HCEC 1CT (cell line): Measurements from ENCODE around the gene PPIL1.

Experiments
- DNase-seq: peaks from one replicate; pipeline ENCODE4 v3.0.0-alpha.2; 2017

Gene PPIL1

DNA sequence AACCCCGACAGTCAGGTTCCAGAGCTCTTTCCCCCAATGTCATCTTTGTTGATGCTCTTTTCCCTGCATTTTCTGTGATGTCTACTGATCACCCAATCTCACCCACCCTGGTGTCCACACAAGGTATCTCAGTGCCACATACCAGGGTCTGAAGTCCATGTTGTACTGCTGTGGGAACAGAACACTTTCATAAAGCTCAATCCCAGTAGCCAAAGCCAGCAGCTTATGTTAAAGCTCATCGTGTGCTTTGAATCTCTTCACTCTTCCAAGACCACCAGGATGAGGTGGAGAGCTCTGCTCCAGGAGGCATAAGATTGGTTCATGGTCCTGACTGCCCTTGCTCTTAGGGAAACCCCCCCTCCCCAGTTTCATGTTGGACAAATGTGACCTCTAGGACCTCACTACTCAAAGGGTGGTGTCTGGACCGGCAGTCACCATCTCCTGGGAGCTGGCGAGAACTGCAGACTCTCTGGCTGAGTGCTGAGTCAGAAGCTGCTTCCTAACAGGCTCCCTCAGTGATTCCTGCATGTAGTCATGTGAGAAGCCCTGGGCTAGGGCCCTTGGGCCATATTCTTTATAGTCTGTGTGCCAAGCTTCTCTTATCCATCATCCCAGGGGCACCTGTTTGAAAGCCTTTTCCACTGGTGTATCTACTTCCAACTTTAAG is 22.0 kb downstream of the PPIL1 start:
- DNase-seq: peak; percentile 91

DNA sequence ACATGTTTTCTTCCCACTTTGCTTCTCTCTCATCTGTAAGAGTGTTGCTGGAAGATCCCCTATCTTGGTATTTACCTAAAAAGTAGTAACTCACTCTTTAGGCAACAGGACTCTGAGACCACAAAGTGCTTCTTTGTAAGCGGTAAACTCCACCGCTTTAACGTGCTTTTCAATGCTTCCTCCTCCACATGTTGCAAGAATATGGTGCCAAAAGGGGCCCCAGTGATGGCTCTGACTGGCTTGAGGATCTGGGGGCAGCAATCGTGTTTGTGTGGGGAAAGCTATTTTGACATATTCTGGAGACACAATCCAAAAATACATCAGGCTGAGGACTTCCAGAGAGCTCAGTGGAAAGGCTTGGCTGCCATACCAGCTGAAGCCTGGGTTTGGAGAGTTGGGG is 23.0 kb downstream of the PPIL1 start:
- no peak for DNase-seq

DNA sequence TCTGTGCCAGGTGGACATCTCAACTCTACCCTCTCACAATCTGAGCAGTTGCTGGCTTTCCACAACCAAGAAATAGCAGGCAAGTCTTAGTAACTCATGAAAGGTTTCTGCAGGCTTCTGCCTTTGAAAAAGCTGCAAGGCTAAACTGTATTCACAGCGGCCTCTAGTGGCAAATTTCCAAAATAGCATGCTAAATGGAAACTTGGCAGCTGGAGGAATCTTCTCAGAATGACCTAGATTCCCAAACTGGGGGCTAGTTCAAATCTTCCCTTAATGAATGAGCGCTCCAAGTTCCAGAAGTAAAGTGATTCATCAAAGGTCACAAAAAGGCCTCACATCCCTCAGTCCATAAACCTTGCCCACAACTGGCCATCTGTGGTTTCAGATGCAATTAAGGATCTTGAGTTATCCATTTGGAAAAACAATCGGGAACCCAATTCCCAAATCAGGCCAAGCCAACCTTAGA is 23.4 kb downstream of the PPIL1 start:
- DNase-seq: peak; percentile 81

DNA sequence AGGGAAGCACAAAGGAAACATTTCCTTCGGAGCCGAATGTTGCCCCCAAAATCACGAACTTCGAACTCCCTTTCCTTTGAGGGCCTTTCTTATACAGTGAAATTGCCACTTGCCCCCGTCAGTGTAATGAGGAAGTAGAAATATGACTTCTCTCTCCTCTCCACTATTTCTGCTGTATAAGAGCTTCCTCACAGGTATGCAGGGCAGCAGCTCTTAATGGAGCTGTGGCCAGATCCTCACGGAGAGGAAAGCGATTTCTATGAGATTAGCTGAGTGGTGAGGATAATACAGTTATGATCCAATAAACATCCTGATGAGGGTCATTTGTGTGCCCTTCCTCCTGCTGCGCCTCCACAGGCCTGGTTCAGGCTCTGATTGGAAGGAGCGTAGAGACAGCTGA is 24.6 kb downstream of the PPIL1 start:
- no peak for DNase-seq

DNA sequence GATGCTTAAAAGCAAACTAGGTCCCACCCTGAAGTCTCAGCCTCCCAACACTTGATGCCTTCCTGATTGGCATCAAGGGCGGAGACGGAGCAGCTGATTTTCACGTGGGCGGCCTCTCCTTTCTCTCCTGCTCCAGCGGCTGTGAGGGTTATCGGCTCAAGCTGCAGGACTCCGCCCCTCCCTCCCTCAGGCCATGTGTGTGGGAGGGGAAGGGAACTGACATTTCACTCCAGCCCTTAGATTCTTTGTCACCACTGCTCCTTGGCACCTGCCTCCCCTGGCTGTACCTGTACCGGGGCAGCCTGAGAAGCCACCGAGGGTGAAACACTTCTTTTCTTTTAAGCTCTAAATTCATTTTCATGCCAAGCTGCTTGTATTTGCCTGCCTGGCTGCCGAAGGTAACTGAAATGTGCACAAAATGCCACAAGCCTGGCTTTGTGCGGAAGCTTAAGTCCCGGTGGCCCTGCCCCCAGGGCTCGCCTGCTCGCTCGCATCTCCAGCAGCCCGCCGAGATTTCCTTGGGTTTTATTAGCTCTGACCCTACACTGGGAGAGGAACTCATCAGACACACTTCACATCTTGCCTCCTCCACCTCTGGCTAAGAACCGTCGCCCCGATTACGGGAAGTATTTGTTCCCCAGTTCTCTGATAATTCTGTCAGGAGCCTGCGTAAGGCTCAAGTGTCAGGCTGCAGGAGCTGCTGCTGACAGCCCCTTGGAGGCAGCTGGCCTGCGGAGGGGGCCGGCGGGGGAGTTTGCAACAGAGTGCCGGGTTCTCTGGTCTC is 25.8 kb downstream of the PPIL1 start:
- no peak for DNase-seq

DNA sequence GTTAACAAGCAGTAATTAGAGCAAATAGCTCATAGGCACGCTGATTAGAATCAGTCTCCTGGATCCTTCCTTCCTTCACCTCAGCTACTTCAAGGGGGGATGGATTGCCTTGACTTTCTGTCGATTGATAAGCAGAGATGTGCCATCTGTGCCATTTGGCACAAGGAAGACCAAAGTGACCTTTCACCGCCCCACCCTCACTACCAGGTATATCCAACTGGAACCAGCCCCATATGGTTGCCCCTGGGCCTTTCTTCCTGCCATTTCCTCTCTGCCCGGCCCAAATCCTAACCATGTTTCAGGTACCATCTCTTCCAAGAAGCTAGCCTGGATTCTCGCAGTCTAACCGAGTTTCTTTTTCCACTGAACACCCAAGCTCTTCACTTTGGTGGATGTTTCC is 26.6 kb downstream of the PPIL1 start:
- DNase-seq: no peak

DNA sequence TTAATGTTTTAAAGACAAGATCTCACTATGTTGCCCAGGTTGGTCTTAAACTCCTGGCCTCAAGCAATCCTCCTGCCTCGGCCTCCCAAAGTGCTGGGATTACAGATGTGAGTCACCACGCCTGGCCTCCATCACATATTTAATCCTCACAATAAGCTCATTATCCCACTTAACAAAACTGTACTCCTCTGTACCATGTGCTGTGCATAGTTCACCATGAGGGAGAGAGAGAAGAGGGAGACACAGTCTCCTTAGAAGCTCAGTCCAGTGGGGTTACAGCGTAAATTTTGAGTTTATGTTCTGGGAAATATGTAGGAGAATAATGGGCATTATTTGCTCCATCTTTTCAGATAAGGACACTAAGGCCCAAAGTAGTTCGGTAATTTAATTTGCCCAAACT is 27.5 kb downstream of the PPIL1 start:
- no peak for DNase-seq

DNA sequence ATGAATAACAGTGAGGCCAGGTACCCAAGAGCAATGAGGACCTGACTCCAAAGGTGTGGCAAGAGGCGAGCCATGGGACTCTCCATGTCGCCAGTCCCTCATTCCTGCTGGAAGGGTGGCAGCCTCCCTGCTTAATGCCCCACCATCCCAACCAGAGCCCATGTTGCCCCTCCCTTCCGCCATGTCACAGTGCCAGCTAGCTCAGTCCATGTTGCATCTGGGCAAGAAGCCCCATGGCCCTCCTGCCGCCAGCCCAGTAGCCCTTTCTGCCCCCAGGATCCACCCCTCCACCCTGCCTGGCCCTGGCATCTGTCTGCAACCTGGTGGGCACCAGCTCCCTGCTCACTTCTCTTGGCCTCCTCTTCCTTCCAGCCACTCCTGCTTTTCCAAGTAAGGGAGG is 29.4 kb downstream of the PPIL1 start:
- DNase-seq: no peak

DNA sequence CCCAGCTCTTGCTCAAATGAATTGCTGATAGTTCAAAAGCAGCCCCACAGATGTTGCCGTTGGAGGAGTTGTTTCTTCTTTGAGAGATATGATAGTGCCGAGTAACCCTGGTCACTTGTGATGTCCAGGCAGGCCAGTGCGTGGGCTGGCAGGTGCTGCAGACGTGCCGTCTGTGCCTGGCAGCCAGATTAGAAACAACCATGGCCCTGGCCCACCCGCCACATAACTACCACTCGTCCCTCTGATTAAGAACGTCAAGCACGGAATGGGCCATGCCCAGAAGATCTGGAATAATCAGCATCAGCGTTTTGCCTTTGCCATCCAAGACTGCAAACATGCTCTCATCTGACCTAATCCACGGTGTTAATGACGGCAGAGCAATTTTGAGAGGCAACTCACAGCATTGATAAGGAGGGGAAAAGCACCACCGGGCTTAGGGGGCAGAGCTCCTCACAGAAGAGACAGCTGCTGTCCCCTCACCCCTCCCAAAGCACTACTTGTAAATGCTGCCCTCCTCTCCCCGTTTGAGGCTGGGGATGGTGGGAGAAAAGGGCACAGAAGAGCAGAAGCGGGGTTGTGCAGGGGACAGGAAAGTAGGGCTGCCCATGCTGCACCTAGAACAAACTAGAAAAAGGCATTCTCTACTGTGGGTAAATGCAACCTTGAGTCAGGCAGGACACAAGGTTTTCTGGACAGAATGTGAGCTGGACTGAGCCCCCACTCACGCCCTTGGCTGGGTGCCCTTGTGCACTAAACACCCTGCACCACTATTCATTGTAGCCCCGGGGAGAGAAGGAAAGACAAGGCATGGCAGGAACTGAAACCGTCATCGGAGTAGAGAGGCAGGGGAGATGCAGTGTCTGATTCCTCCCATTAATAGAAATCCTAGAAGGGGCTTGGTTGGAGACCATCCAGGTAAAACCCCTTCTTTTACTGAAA is 30.1 kb downstream of the PPIL1 start:
- DNase-seq: no peak

DNA sequence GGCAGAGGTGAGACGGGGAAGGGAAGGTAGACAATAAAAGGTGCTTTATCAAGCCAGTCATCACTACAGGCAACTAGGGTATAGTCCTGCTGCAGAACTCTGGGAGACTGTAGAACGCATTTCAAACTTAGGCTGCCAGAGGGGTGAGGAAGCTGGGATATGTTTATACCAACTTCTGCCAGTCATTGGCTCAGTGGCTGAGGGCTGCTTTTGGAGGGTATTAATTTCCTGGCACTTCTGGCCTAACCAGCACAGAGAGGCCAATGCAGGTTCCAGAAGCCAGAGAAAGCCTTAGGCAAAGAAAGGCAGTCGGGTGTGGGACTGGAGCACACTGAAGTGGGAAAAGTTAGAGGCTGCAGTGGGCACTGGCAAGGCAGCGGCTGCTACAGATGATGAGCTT is 31.4 kb downstream of the PPIL1 start:
- no peak for DNase-seq

DNA sequence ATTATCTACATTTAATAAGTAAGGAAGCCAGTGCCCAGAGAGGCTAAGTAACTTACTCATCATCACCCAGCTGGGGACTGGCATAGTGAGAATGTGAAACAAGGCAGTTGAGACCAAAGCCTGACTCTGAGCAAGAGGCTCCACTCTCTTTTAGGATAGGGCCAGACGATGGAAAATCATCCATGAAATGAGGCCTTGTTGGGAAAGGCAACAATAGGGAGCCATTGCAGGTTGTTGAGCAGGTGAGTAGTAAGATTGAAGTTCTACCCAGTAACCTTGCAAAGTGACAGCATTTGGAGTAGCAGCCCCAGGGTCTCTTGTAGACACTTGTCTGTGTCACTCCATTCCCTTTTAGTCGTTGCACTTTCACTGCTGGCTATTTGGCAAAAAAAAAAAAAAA is 32.8 kb downstream of the PPIL1 start:
- no peak for DNase-seq

DNA sequence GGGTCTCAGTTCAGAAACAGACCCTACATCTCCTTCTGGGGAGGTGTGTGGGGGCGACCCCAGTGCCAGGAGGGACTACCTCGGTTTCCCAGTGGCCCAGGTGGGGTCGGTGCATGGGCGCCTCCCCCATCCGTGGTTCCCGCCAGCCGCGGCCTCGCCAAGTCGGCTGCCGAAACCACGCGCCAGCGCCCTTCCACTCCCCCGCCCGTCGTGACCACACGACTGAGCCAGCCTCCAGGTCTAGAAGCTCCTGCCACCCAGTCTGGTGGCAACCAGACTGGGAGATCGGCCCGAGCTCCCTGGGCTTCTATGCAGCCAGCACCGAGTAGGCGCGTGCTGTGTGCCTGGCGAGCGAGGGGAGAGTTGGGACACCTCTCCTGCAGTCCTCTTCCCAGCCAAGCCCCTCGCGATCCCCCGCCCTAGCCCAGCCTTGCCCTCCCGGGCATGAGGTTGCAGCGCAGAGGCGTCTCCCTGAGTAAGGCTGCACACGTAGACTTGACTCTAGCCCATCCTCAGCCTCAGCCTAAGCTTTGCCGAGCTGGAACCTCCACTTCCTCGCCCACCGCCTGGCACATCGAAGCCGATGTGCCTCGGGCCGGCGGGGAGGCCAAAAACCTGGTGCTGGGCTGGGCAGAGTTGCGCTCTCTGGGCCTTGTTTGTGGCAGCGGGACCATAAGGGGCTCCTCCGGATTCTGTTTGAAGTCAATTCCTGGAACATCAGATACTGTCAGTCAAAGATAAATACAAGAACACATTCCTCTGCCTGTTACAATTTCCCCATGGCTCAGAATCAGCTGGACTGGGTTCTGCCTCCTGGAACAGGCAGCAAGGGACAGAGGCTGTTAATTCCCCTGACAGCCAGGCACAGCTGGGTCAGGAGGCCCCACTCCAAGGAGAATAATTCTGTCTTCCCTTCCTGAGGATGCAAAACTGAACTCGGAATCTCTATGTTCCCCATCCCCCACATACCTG is 33.9 kb downstream of the PPIL1 start:
- no peak for DNase-seq

DNA sequence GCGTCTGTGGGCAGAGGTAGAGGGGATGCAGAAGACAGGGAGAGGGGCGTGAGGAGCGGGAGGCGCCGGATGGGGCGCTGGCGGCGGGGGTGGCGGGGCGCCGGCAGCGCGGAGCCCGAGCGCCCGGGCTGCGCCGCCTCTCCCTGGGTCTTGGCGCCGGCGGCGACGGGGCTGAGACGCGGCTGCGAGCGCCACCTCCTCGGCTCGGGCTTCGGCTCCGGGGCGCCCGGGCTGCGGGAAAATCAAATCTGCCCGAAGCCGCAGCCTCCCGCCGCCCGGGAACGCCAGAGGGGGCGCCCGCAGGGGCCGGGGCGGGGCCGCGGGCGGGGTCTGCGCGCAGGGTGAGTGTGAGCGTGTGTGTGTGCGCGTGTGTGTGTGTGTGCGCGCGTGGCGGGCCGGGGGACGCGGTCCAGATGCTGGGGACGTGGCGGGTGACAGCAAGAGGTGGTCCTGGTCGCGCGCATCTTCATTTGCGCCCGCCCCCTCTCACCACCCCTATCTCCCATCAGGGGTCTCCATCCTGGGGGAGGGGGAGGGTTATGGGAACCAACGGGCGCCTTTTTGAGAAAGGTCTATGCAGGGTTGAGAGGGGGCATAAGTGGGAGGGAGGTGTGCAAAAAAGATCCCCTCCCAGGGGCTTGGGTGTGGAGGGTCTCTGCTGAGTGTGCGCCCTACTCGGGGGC is 34.7 kb downstream of the PPIL1 start:
- DNase-seq: no peak

DNA sequence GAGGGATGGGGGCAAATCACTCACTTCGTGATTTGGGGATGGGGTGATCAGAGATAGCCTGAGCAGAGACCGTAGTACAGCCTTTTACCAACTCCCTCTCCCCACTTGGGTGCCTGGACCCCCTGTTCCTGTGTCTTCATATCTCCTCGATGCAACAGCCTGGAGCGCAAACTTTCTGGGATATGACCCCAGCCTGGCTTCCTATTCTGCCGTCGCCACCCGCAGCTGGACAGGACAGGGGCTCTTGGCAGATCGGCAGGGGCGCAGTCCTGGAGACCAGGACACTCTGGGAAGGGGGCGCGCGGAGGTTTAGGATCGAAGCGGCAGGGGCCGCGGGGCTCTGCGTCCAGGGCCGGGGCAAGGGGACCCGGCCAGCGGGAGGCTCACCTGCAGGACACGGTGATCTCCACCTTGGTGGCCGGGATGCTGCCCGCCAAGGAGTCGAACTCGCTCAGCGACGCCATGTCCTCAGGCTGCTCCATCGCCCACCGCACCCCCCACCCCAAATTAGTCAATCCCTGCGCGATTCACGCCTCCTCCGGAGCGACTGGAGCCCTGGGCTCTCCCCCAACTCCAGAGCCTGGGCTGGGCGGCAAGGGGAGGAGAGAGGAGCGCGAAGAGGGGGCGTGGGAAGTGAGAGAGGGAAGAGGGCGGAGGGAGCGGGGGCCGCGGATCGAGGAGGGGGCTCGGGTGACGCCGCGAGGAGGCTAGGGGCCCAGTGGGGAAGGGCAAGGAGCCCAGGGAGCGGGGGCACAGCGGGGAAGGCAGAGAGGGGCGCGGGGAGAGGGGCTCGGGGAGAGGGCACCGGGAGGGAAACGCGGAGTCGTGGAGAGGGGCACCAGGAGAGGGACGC is 35.5 kb downstream of the PPIL1 start, which contains the start of gene CPNE5:
Gene CPNE5 (minus strand): TSS at position 549 of the 853 bp plus-strand sequence. CDS start 67 bp downstream, at position 482.
- DNase-seq: no peak

DNA sequence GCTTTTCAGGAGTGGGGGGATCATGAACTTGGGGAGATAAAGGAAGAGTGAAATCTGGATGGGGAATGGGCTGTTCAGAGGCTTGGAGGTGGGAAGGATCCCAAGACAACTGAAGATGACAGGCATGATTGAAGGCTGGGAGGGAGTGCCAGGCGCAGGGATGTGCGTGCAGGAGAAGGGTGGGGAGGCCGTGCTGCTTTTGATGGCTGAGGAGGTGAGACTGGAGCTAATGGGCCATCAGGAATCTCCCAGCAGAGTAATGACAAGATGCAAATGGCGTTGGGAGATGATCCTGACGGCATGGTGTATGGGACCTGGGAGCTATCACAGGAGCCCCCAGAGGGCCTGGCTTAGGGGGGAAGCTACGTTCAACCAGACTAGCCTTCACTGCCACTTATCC is 36.9 kb downstream of the PPIL1 start:
- DNase-seq: no peak

DNA sequence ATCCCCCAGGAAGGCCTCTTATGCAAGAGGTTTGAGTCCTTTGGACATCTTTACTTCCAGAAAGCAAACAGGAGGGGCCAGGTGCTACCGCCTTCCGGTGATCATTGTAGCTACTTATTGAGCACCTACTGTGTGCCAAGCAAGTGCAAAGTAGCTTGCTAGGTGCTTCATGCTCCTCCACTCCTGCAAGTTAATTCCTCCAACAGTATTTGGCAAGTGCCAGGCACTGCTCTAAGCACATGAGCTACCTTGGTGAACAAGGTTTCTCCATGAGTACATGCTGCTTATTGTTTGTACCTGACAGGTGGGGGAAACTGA is 37.6 kb downstream of the PPIL1 start:
- no peak for DNase-seq

DNA sequence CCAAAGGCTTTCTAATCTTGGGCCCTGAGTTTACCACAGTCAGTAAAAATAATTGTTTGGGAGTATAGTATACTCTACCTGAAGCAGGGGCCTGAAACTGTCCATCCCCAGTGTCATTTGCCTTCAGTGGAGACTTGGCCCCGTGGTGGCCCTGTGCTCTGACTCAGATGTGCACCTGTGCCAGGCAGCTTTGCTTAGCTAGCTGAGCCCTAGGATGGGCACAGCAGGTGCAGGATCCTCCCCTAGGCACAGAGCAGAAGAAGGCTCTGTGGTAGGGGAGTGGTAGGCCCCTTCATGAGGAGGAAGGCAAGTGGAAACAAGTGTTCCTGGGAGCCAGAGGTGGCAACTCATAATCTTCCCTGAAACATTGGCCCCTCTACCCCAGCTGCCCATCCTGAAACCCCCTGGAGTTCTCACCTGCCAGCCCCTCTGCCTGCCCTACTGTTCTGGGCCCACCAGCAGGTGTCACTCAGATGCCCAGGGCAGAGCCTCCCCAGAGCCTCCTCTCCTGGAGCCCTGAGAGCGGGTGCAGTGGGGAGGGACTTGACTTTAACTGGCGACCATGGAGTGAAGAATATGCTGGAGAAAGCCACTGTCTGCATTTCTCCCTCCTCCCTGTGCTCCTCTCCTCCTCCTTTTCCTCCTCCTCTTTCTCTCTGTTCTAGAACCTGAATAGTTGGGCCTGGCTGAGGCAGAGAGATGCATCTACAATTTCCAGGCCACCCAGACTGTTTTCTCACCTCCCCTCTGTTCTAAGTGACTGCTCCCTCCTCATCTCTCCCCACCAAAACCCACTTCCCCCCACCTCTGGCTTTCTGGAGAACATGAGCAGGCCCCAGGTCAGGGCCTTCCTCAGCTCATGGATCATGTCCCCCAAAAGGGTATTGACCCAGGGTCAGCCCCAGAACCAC is 38.2 kb downstream of the PPIL1 start:
- DNase-seq: no peak

DNA sequence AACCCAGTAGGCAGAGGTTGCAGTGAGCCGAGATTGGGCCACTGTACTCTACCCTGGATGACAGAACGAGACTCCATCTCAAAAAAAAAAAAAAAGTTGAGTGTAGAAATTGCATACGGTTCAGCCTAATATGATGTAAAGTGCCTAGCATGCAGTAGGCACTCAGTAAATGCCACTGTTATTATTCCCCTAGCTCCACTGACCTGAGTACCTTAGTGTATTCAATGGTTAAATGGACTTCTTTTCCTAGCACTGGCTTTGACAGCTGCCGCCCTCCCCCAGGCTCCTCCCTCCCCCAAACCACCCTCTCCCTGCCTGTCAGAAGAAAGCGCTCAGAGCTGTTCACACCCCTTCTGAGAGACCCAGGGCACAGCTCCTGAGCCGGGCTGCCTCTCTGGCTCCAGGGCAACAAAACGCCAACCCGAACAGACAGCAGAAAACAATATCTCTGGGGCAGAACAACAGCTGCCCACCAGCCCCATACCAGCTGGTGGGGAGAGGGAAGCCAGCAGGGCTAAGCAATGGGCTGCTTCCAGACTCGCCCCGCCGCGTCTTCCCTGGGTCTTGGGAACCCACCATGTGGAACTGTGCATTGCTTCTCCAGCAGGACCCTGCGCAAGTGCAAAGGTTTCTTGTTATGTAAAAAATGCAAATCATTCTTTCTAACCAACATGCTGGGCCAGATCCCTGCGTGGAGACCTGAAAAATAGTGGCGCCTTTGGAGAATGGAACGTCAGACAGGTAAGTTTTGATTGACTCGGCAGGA is 39.8 kb downstream of the PPIL1 start:
- no peak for DNase-seq
